Stimulated activated naive CD8-positive, alpha-beta T cell treated with anti-CD3 and anti-CD28 coated beads, Interleukin-15, amount 100 ng/mL, for 72 hours (primary cell): ENCODE data around the gene AIG1.

Experiments used
- ATAC-seq: fragments of 150-1000 bp; cut with Tn5 transposase; 2 replicates; pipeline ENCODE4 v1.10.0; 2021; ENCODE audit warnings: mild to moderate bottlenecking, moderate library complexity
- DNase-seq, 2 donors: peaks; one replicate each; pipeline ENCODE4 v3.0.0; 2021 to 2022
- H3K27ac Mint-ChIP-seq, 2 donors: one replicate each; pipeline ENCODE4 v1.8.0; 2022; ENCODE audit warnings: mild to moderate bottlenecking in 2 of 2, mixed read lengths in 2 of 2, moderate library complexity in 2 of 2
- H3K27me3 Mint-ChIP-seq: one replicate; pipeline ENCODE4 v1.8.0; 2022; ENCODE audit warnings: mixed read lengths
- H3K4me1 Mint-ChIP-seq: one replicate; pipeline ENCODE4 v1.8.0; 2022; ENCODE audit warnings: mild to moderate bottlenecking, mixed read lengths
- H3K4me3 Mint-ChIP-seq, 2 donors: one replicate each; pipeline ENCODE4 v1.8.0; 2022; ENCODE audit warnings: mild to moderate bottlenecking in 2 of 2, mixed read lengths in 2 of 2, moderate library complexity in 1 of 2
- H3K9me3 Mint-ChIP-seq, 2 donors: one replicate each; pipeline ENCODE4 v1.8.0; 2022; ENCODE audit warnings: mixed read lengths in 2 of 2

The AIG1 gene

GRCh38 chr6:143375022-143375585 is 314.4 kb downstream of the AIG1 start:
- no peak for DNase-seq
- H3K4me3 Mint-ChIP-seq, result no peak overlapping the region
- H3K27me3 Mint-ChIP-seq, result peaks cover 7% of the 10 kb centered on the region
- H3K4me1 Mint-ChIP-seq, result no peaks in the 10 kb centered on the region
- ATAC-seq, result no peak
- no peak overlapping the region for H3K27ac Mint-ChIP-seq
- H3K9me3 Mint-ChIP-seq, result peaks cover 10 to 13% of the 10 kb centered on the region in 2 donors

- H3K9me3 Mint-ChIP-seq, result peaks cover 10 to 13% of the 10 kb centered on the region in 2 donors
- no peak overlapping the region for H3K27ac Mint-ChIP-seq
- no peaks in the 10 kb centered on the region for H3K4me1 Mint-ChIP-seq
- ATAC-seq (no peak), DNase-seq (no peak)
- no peak overlapping the region for H3K4me3 Mint-ChIP-seq
- peaks cover 7% of the 10 kb centered on the region for H3K27me3 Mint-ChIP-seq
Measured at GRCh38 chr6:143376375-143376774, 315.7 kb downstream of the AIG1 start.

- H3K4me3 Mint-ChIP-seq, result no peak overlapping the region
- no peak for ATAC-seq
- H3K4me1 Mint-ChIP-seq, result no peaks in the 10 kb centered on the region
- H3K27ac Mint-ChIP-seq, result no peak overlapping the region
- H3K9me3 Mint-ChIP-seq, result peaks cover 10 to 13% of the 10 kb centered on the region in 2 donors
- DNase-seq, result no peak
- H3K27me3 Mint-ChIP-seq, result peaks cover 7% of the 10 kb centered on the region
Measured at GRCh38 chr6:143376861-143377260, 316.2 kb downstream of the AIG1 start.

GRCh38 chr6:143385636-143386035 is 324.9 kb downstream of the AIG1 start:
- Mint-ChIP-seq H3K27ac (no peak overlapping the region), H3K4me1 (no peaks in the 10 kb centered on the region), H3K27me3 (peaks cover 9% of the 10 kb centered on the region), H3K9me3 (peaks cover 0 to 4% of the 10 kb centered on the region in 2 donors), H3K4me3 (no peak overlapping the region)
- ATAC-seq, result no peak
- no peak for DNase-seq

GRCh38 chr6:143390278-143390677 is 329.6 kb downstream of the AIG1 start:
- Mint-ChIP-seq H3K27ac (no peak overlapping the region), H3K4me3 (no peak overlapping the region), H3K27me3 (peaks cover 18% of the 10 kb centered on the region), H3K9me3 (no peaks in the 10 kb centered on the region), H3K4me1 (no peaks in the 10 kb centered on the region)
- ATAC-seq (no peak), DNase-seq (no peak)
